SK-N-SH (cell line): ENCODE measurements around the gene ERC2. TPM values are rescaled to one million over a fixed set of nuclear protein-coding genes. Genes with fewer than 3 reads are reported as not detected.

Experiments
- CTCF ChIA-PET: fragments of 300-600, 350-600 bp; formaldehyde crosslinking; extraction: SDS; loops from one replicate; lab custom pipeline; 2021; lab: Yijun Ruan, JAX
- POLR2A ChIA-PET: fragments of 350-600 bp; sonication (Branson Sonifier 250); formaldehyde crosslinking; extraction: SDS; loops from one replicate; lab custom pipeline; 2020; ENCODE audit warnings: antibody characterized with exemption, inconsistent platforms; lab: Yijun Ruan, JAX
- DNase-seq: peaks from one replicate; pipeline ENCODE4 v3.0.0; 2012
- H2AFZ ChIP-seq: fragments of 200-600 bp; sonication (generic); 2 replicates; pipeline ENCODE4 v1.8.1; 2016; ENCODE audit warnings: antibody characterized with exemption, mild to moderate bottlenecking, low read depth
- H3F3A ChIP-seq: fragments of 200-600 bp; sonication (generic); replicated peaks from 2 replicates; pipeline ENCODE3; 2016; ENCODE audit warnings: antibody characterized with exemption, mild to moderate bottlenecking; ENCODE audit not compliant: insufficient read depth
- H3K27ac ChIP-seq, 2 experiments: fragments of 200-500 bp in 1 of 2; fragments of 200-600 bp in 1 of 2; sonication (Bioruptor generic) in 1 of 2; sonication (generic), shearing (Covaris generic) in 1 of 2; 2 replicates each; pipeline versions ENCODE4 v1.5.1 to v1.6.1; 2014 to 2016; ENCODE audit warnings: low read depth in 2 of 2, inconsistent platforms in 1 of 2, low read length in 1 of 2, mild to moderate bottlenecking in 1 of 2, mixed read lengths in 1 of 2
- H3K27me3 ChIP-seq: fragments of 200-600 bp; sonication (generic), shearing (Covaris generic); 2 replicates; pipeline ENCODE4 v1.6.1; 2016; ENCODE audit warnings: mixed run types; ENCODE audit not compliant: insufficient read depth
- H3K36me3 ChIP-seq, 2 experiments: fragments of 200-500 bp in 1 of 2; fragments of 200-600 bp in 1 of 2; sonication (Bioruptor generic) in 1 of 2; sonication (generic) in 1 of 2; replicated peaks in 1 of 2; 2 replicates each; pipeline versions ENCODE3 to v1.5.1; 2014 to 2016; ENCODE audit warnings: low read length in 1 of 2, mild to moderate bottlenecking in 1 of 2; ENCODE audit not compliant: insufficient read depth in 2 of 2, control insufficient read depth in 1 of 2
- H3K4me1 ChIP-seq, 2 experiments: fragments of 200-500 bp in 1 of 2; fragments of 200-600 bp in 1 of 2; sonication (Bioruptor generic) in 1 of 2; sonication (generic), shearing (Covaris generic) in 1 of 2; 2 replicates each; pipeline versions ENCODE4 v1.5.1 to v1.6.1; 2014 to 2016; ENCODE audit warnings: low read depth in 1 of 2, low read length in 1 of 2, mixed run types in 1 of 2; ENCODE audit not compliant: insufficient read depth in 2 of 2, control insufficient read depth in 1 of 2
- H3K4me2 ChIP-seq: fragments of 200-600 bp; sonication (generic), shearing (Covaris generic); 2 replicates; pipeline ENCODE4 v1.6.1; 2017; ENCODE audit warnings: mixed run types
- H3K4me3 ChIP-seq, 2 experiments: fragments of 200-500 bp in 1 of 2; fragments of 200-600 bp in 1 of 2; sonication (Bioruptor generic) in 1 of 2; sonication (generic), shearing (Covaris generic) in 1 of 2; 2 replicates each; pipeline versions ENCODE4 v1.5.1 to v1.8.1; 2014 to 2016; ENCODE audit warnings: low read depth in 2 of 2, inconsistent platforms in 1 of 2, low read length in 1 of 2, mild to moderate bottlenecking in 1 of 2, mixed read lengths in 1 of 2, moderate library complexity in 1 of 2
- H3K79me2 ChIP-seq: fragments of 200-600 bp; sonication (generic); 2 replicates; pipeline ENCODE4 v1.8.1; 2017; ENCODE audit warnings: mild to moderate bottlenecking; ENCODE audit not compliant: insufficient read depth
- H3K9ac ChIP-seq: fragments of 200-600 bp; sonication (generic); 2 replicates; pipeline ENCODE4 v1.6.1; 2017; ENCODE audit warnings: mixed run types
- H3K9me2 ChIP-seq: fragments of 200-600 bp; sonication (generic); 2 replicates; pipeline ENCODE4 v1.6.1; 2017; ENCODE audit warnings: mixed run types
- H3K9me3 ChIP-seq: fragments of 200-600 bp; sonication (generic); 2 replicates; pipeline ENCODE4 v1.6.1; 2017; ENCODE audit warnings: mixed run types, mild to moderate bottlenecking, moderate library complexity
- H4K20me1 ChIP-seq: fragments of 200-600 bp; sonication (generic); 2 replicates; pipeline ENCODE4 v1.6.1; 2017; ENCODE audit warnings: mild to moderate bottlenecking, mixed run types; ENCODE audit not compliant: insufficient read depth
- ELF1 ChIP-seq: IDR thresholded peaks from 2 replicates; pipeline ENCODE4 v1.4.0; 2012
- EZH2phosphoT487 ChIP-seq: fragments of 200-600 bp; sonication (generic); IDR thresholded peaks from 2 replicates; pipeline ENCODE4 v1.6.1; 2017; ENCODE audit warnings: low read depth, mixed run types, mild to moderate bottlenecking, antibody characterized with exemption, moderate library complexity, borderline replicate concordance
- FOSL2 ChIP-seq: IDR thresholded peaks from 2 replicates; pipeline ENCODE4 v1.4.0; 2012; ENCODE audit warnings: low read depth, mild to moderate bottlenecking, moderate library complexity, borderline replicate concordance
- JUND ChIP-seq: IDR thresholded peaks from 2 replicates; pipeline ENCODE4 v1.4.0; 2012
- MEF2A ChIP-seq: IDR thresholded peaks from 2 replicates; pipeline ENCODE4 v1.4.0; 2012; ENCODE audit warnings: low read depth, borderline replicate concordance
- MXI1 ChIP-seq: IDR thresholded peaks from 2 replicates; pipeline ENCODE4 v1.6.1; 2012; ENCODE audit warnings: mild to moderate bottlenecking, low read depth, low read length, improper control_type of control experiment
- NFIC ChIP-seq: IDR thresholded peaks from 2 replicates; pipeline ENCODE4 v1.4.0; 2012; ENCODE audit warnings: borderline replicate concordance
- NRF1 ChIP-seq: IDR thresholded peaks from 2 replicates; pipeline ENCODE4 v1.6.1; 2012; ENCODE audit warnings: low read depth, mild to moderate bottlenecking, low read length
- RCOR1 ChIP-seq: fragments of 150-350 bp; IDR thresholded peaks from 2 replicates; pipeline ENCODE4 v1.6.1; 2017; ENCODE audit warnings: antibody characterized with exemption, low read length
- RFX5 ChIP-seq: IDR thresholded peaks from 2 replicates; pipeline ENCODE4 v1.6.1; 2012; ENCODE audit warnings: mild to moderate bottlenecking, improper control_type of control experiment, low read length
- SIN3A ChIP-seq: IDR thresholded peaks from 2 replicates; pipeline ENCODE4 v1.6.1; 2012; ENCODE audit warnings: low read depth, mild to moderate bottlenecking, low read length, moderate library complexity, borderline replicate concordance
- SMC3 ChIP-seq: IDR thresholded peaks from 2 replicates; pipeline ENCODE4 v1.6.1; 2012; ENCODE audit warnings: low read depth, low read length, improper control_type of control experiment
- TAF1 ChIP-seq: IDR thresholded peaks from 2 replicates; pipeline ENCODE4 v1.6.1; 2012; ENCODE audit warnings: low read depth, mild to moderate bottlenecking, low read length, moderate library complexity, borderline replicate concordance
- WGBS: methylation state at CpG from one replicate; pipeline ENCODE4 v1.1.6; 2017; ENCODE audit warnings: low lambda C conversion rate; 5-methylcytosine and 5-hydroxymethylcytosine counted together
- polyA plus RNA-seq, 3 experiments: library from polyadenylated mRNA; depleted of rRNA; stranded (reverse); fragments of >200 nt; gene quantifications; 2 replicates each; pipeline ENCODE4 v1.2.3, GENCODE V29; 2012
- TF ChIP-seq, protein P1 (sequence below): fragments of 200-600 bp; sonication (generic); IDR thresholded peaks from 2 replicates; pipeline ENCODE4 v1.6.1; 2017; ENCODE audit warnings: antibody characterized with exemption, mild to moderate bottlenecking, moderate library complexity
- TF ChIP-seq, protein P2 (sequence below): IDR thresholded peaks from 2 replicates; pipeline ENCODE4; 2012
- TF ChIP-seq, protein P3 (sequence below): IDR thresholded peaks from 2 replicates; pipeline ENCODE4 v1.4.0; 2012; ENCODE audit warnings: low read depth, borderline replicate concordance
- TF ChIP-seq, protein P4 (sequence below): IDR thresholded peaks from 2 replicates; pipeline ENCODE4 v1.4.0; 2012; ENCODE audit warnings: low read depth
- TF ChIP-seq, protein P5 (sequence below): IDR thresholded peaks from 2 replicates; pipeline ENCODE4 v1.4.0; 2012; ENCODE audit warnings: low read depth, borderline replicate concordance

The ERC2 gene
- polyA plus RNA-seq, 1 of the 3 experiments (the other 2 are of a cell fraction): 1.6 TPM

DNA sequence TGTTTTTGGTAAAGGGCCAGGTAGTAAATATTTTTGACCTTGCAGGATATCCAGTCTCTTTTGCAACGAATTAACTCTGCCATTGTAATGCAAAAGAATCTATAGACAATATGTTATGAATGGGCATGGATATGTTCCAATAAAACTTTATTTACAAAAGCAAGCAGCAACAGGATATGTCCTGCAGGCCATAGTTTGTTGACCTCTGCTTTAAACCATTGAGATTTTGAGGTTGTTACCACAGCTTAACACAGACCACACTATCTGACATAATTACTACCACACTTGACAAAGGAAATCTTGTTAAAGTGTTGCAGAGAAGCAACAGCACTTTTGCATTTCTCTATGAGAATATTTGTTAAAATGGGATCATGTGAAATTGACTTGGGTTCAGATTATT, 349.3 kb downstream of the ERC2 start (continued):
- TF ChIP-seq, protein P1, sequence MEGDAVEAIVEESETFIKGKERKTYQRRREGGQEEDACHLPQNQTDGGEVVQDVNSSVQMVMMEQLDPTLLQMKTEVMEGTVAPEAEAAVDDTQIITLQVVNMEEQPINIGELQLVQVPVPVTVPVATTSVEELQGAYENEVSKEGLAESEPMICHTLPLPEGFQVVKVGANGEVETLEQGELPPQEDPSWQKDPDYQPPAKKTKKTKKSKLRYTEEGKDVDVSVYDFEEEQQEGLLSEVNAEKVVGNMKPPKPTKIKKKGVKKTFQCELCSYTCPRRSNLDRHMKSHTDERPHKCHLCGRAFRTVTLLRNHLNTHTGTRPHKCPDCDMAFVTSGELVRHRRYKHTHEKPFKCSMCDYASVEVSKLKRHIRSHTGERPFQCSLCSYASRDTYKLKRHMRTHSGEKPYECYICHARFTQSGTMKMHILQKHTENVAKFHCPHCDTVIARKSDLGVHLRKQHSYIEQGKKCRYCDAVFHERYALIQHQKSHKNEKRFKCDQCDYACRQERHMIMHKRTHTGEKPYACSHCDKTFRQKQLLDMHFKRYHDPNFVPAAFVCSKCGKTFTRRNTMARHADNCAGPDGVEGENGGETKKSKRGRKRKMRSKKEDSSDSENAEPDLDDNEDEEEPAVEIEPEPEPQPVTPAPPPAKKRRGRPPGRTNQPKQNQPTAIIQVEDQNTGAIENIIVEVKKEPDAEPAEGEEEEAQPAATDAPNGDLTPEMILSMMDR: no peak
- TF ChIP-seq, protein P2, sequence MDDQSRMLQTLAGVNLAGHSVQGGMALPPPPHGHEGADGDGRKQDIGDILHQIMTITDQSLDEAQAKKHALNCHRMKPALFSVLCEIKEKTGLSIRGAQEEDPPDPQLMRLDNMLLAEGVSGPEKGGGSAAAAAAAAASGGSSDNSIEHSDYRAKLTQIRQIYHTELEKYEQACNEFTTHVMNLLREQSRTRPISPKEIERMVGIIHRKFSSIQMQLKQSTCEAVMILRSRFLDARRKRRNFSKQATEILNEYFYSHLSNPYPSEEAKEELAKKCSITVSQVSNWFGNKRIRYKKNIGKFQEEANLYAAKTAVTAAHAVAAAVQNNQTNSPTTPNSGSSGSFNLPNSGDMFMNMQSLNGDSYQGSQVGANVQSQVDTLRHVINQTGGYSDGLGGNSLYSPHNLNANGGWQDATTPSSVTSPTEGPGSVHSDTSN: no peak
- TF ChIP-seq MXI1 (no peak), RCOR1 (no peak), SIN3A (no peak), NRF1 (no peak), RFX5 (no peak), SMC3 (no peak), FOSL2 (no peak), TAF1 (no peak)
- TF ChIP-seq, protein P3, sequence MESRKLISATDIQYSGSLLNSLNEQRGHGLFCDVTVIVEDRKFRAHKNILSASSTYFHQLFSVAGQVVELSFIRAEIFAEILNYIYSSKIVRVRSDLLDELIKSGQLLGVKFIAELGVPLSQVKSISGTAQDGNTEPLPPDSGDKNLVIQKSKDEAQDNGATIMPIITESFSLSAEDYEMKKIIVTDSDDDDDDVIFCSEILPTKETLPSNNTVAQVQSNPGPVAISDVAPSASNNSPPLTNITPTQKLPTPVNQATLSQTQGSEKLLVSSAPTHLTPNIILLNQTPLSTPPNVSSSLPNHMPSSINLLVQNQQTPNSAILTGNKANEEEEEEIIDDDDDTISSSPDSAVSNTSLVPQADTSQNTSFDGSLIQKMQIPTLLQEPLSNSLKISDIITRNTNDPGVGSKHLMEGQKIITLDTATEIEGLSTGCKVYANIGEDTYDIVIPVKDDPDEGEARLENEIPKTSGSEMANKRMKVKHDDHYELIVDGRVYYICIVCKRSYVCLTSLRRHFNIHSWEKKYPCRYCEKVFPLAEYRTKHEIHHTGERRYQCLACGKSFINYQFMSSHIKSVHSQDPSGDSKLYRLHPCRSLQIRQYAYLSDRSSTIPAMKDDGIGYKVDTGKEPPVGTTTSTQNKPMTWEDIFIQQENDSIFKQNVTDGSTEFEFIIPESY: no peak
- TF ChIP-seq, protein P4, sequence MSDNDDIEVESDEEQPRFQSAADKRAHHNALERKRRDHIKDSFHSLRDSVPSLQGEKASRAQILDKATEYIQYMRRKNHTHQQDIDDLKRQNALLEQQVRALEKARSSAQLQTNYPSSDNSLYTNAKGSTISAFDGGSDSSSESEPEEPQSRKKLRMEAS: no peak

DNA sequence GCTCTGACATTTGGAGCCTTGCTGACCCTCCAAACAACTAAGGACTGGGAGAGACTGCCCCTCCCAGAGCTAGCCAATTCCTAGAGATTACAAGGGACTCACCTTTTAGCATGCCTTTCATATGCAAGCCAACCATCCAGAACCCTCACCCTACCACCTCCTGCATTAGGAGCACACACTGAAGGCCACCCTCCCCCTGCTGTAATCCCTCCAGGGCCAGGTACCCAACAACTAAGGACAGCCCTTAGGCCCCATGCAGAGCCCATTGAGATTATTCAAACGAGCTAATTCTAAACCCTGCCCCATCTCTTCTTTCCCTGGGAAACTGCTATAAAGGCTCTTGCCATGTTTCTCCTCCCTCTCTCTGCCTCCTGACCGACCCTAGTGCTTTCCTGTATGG, 352.6 kb downstream of the ERC2 start:
- no peak overlapping the region for H2AFZ ChIP-seq
- no peaks in the 10 kb centered on the region for H3K79me2 ChIP-seq
- no peak overlapping the region for H3K27ac ChIP-seq
- H4K20me1 ChIP-seq: no peaks in the 10 kb centered on the region
- H3K9me3 ChIP-seq: no peaks in the 10 kb centered on the region
- H3K4me1 ChIP-seq: no peaks in the 10 kb centered on the region; a peak in 1 of 4 replicates
- no peaks in the 10 kb centered on the region for H3K9me2 ChIP-seq
- no peak overlapping the region for H3K4me3 ChIP-seq
- ChIA-PET POLR2A (no interaction called here), CTCF (no interaction called here)
- no peaks in the 10 kb centered on the region for H3K36me3 ChIP-seq
- TF ChIP-seq, protein P5, sequence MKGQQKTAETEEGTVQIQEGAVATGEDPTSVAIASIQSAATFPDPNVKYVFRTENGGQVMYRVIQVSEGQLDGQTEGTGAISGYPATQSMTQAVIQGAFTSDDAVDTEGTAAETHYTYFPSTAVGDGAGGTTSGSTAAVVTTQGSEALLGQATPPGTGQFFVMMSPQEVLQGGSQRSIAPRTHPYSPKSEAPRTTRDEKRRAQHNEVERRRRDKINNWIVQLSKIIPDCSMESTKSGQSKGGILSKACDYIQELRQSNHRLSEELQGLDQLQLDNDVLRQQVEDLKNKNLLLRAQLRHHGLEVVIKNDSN: no peak
- TF ChIP-seq SMC3: no peak
- TF ChIP-seq JUND: no peak
- TF ChIP-seq NFIC: no peak
- TF ChIP-seq EZH2phosphoT487: no peak
- no peak for TF ChIP-seq ELF1
- TF ChIP-seq MEF2A: no peak
- H3K9ac ChIP-seq: no peak overlapping the region
- no peaks in the 10 kb centered on the region for H3F3A ChIP-seq
- 23% methylated on average over 2 of the region's 2 CpGs for WGBS
- no peak for DNase-seq
- no peaks in the 10 kb centered on the region for H3K27me3 ChIP-seq
- H3K4me2 ChIP-seq: no peak overlapping the region
